HAP-1 (cell line): ENCODE results near the gene SAG.

Experiments used
- DNase-seq, 2 experiments: peaks; one replicate each; pipeline ENCODE4 v3.0.0-alpha.2; 2016 to 2020; ENCODE audit warnings: low spot score in 2 of 2
- H3K27me3 ChIP-seq: fragments of 250-450 bp; sonication (Bioruptor Pico); 2 replicates; pipeline ENCODE4 v1.5.1; 2020; ENCODE audit warnings: low read depth, mild to moderate bottlenecking, moderate library complexity
- H3K36me3 ChIP-seq: fragments of 250-450 bp; sonication (Bioruptor Pico); replicated peaks from 2 replicates; pipeline ENCODE4 v1.5.1; 2020; ENCODE audit warnings: mild to moderate bottlenecking
- H3K4me1 ChIP-seq: fragments of 250-450 bp; sonication (Bioruptor Pico); 2 replicates; pipeline ENCODE4 v1.5.1; 2020; ENCODE audit warnings: mild to moderate bottlenecking
- H3K4me3 ChIP-seq: fragments of 250-450 bp; sonication (Bioruptor Pico); 2 replicates; pipeline ENCODE4 v1.5.1; 2020; ENCODE audit warnings: mild to moderate bottlenecking, moderate library complexity
- H3K9me3 ChIP-seq: fragments of 250-450 bp; sonication (Bioruptor Pico); 2 replicates; pipeline ENCODE4 v1.5.1; 2020; ENCODE audit warnings: mild to moderate bottlenecking, moderate library complexity
- in situ Hi-C: fragments of 300-500 bp; cut with MboI; formaldehyde crosslinking; loops from 3 replicates; pipeline ENCODE4 v1.14.3; 2020; ENCODE audit warnings: low sequenced_read_pairs, inconsistent platforms, mixed read lengths

SAG gene

DNA sequence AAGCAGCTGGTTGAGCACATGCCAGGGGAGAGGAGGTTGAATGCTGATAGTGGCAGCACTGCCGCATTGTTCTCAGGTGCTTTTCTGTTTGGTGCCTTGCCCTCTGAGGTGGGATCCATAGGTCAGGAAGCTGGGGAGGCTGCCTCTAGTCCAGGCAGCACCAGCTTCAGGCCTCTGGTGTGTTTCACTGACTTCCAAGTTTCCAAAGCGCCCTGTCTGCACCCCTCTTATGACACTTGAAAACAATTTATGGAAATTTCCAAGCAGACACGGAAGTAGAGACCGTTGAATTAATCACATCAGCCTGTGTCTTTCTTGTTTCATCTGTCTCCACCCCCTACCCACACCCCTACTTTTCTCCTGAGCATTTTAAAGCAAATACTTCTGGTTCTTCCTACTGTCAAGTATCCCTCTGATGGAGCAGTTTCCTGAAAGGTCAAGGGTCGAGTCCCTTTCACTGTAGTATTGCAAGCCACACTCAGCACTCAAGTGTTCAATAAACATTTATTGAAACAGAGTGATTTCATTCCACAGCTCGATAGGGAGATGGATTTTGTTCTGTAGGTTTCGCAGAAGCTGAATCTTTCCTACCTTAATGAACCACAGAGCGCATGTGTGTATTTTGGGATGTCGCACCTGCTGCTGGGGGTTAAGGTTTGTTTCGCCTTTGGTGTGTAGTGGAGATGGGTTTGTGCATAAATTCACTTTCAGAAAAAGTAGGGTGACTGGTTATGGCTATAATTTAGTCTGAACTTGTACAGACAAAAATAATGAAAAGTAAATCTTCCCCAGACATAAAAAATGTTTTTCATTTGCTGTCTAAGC lies 68.1 kb downstream of the SAG start:
- in situ Hi-C loops: no loop called here
- H3K4me3 ChIP-seq: no peak overlapping the region
- no peaks in the 10 kb centered on the region for H3K9me3 ChIP-seq
- H3K36me3 ChIP-seq: peaks cover 7% of the 10 kb centered on the region
- DNase-seq: no peak
- H3K4me1 ChIP-seq: peaks cover 4% of the 10 kb centered on the region; the same call in 1 of the 2 replicates
- H3K27me3 ChIP-seq: no peaks in the 10 kb centered on the region

DNA sequence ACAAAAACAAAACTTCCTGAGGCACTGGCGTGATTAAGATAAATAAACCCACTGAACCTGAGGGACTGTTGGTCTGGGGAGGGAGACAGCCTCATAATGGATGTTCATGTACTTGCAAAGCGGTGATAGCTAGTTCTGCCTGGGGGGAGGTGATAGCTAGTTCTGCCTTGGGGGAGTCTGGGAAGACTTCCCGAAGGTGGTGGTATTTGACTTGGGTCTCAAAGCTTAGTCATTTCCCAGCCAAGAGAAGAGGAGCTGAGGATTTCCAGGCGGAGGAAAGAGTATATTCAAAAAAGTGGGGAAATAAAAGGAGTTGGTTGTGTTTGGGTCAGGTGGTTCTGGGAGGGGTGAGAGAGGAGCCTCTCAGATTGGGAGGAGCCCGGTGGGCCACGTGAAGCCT lies 71.4 kb downstream of the SAG start:
- no peaks in the 10 kb centered on the region for H3K27me3 ChIP-seq
- no peak overlapping the region for H3K4me3 ChIP-seq
- H3K9me3 ChIP-seq: no peaks in the 10 kb centered on the region
- peaks cover 3% of the 10 kb centered on the region; the same call in 1 of the 2 replicates for H3K36me3 ChIP-seq
- in situ Hi-C loops: no loop called here
- no peak for DNase-seq
- no peaks in the 10 kb centered on the region for H3K4me1 ChIP-seq

DNA sequence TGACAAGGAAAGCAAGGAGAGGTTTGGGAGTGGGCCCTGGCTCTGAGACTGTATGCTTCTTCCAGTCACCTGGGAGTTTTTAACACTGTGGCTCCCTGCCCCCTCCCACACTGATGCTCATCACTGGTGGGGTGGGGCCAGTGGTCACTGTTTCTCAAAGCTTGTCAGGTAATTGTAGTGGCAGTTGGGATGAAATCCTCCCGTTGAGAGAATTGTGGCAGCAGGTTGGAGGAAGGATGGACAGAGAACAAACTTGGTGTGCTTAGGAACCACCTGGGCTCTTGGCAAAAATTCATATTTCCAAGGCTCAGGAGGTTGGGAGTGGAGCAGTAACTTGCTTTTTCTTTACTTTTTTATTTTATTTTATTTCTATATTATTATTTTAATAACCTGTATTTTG lies 71.8 kb downstream of the SAG start:
- DNase-seq: no peak
- Histone ChIP-seq H3K9me3 (no peaks in the 10 kb centered on the region), H3K27me3 (no peaks in the 10 kb centered on the region), H3K4me3 (no peak overlapping the region), H3K4me1 (no peaks in the 10 kb centered on the region), H3K36me3 (peaks cover 3% of the 10 kb centered on the region; the same call in 1 of the 2 replicates)
- in situ Hi-C loops: no loop called here

DNA sequence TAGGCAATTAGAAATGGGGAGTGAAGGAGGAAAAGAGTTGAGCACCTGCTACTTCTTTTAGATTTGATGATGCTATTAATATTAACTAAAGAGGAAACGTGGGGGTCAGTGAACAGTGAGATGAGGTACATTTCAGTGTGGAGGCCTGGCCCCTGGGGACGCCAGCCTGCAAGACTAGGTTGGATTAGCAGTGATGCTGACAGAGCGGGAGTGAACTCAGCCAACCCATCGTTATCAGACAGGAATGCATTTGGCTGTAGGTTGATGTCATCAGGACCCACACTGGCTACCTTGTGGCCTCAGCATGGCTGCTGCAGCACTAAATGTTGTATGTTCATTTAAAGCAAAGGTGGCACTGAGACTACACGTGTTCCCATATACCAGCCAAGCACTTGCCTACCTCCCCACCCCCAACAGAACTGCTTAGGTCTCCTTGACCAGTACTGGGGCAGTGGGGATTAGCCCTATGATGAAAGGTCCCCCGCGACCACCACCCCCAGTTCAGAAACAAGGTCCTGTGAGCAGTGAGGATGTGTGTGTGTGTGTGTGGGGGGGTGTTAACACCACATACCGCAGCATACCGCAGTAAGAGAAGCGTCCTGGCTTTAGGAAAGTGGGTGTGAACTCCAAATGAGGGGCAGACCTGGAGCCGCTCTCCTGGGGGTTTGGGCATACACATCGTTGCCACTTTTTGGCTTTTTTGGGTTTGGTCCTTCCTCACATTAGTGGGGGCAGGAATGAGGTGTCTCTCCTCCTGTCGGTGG lies 72.7 kb downstream of the SAG start:
- Histone ChIP-seq H3K27me3 (no peaks in the 10 kb centered on the region), H3K4me1 (no peaks in the 10 kb centered on the region), H3K9me3 (no peaks in the 10 kb centered on the region), H3K4me3 (no peak overlapping the region), H3K36me3 (peaks cover 3% of the 10 kb centered on the region; the same call in 1 of the 2 replicates)
- no peak for DNase-seq
- in situ Hi-C loops: no loop called here

DNA sequence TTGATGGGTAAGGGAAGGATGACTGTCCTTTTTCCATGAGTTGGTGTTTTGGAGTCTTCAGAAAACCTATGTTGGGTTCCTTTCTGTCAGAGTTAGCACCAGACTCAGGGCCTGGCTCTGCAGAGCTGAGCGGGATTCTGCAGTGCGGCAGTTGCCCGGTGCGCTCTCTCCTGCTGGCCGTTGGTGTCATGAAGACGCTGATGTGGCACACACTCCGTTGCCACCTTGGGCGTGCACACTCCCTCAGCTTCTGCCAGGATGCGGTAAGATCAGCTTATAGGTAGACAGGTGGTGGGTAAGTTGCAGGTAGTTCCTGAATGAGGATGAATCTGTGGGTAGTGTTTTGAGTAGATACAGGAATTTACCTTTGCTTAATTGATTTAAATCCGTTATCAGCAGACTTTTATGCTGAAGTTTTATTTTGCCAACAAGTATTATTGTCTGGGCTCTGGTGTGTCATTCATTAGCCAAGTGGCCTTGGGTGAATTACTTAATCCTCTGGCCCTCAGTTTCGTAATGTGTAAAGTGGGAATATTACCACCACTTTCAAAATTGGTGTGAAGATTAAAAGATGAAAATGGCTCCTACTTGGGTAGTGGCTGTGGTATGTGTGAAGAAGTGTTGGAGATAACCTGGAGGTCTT lies 73.5 kb downstream of the SAG start:
- peaks cover 3% of the 10 kb centered on the region; the same call in 1 of the 2 replicates for H3K36me3 ChIP-seq
- no peaks in the 10 kb centered on the region for H3K4me1 ChIP-seq
- no peak for DNase-seq
- no peak overlapping the region for H3K4me3 ChIP-seq
- in situ Hi-C loops: no loop called here
- H3K9me3 ChIP-seq: no peaks in the 10 kb centered on the region
- H3K27me3 ChIP-seq: no peaks in the 10 kb centered on the region

DNA sequence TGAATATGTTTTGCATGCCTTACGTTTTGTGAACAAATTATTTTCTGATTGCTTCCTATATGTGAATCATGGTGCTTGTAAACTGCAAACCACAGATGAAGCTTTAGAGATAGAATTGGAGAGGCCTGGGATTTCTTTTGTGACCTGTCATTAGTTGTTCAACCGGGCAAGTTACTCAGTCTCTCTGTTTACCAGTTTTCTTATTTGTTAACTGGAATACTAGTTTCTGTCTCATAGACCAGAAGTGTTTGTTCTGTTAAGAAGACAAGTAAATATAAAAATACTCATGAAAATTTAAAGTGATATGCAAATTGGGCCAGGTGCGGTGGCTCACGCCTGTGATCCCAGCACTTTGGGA lies 74.0 kb downstream of the SAG start:
- Histone ChIP-seq H3K4me1 (no peaks in the 10 kb centered on the region), H3K27me3 (no peaks in the 10 kb centered on the region), H3K9me3 (no peaks in the 10 kb centered on the region), H3K4me3 (no peak overlapping the region), H3K36me3 (peaks cover 3% of the 10 kb centered on the region; the same call in 1 of the 2 replicates)
- in situ Hi-C loops: no loop called here
- DNase-seq: no peak

DNA sequence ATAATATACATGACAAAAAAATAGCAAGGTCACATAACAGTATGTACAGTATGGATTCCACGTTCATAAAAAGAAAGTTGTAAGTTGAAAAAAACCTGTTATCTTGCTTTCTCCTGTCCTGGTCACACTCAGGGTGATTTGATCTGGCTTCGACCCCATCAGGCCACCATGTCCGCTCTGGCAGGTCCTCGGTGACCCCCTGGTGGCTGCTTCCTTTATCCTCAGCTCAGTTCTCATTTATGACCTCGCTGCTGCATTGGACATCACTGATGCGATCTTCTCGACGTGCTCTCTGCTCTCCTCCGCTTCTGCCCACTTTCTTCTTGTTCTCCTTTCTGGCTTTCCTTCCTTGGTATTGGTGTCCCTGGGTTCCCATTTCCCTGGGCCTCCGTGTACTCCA lies 76.4 kb downstream of the SAG start:
- no peaks in the 10 kb centered on the region for H3K9me3 ChIP-seq
- in situ Hi-C loops: no loop called here
- no peaks in the 10 kb centered on the region for H3K4me1 ChIP-seq
- H3K4me3 ChIP-seq: no peak overlapping the region
- no peaks in the 10 kb centered on the region; the same call in 1 of the 2 replicates for H3K36me3 ChIP-seq
- DNase-seq: no peak
- H3K27me3 ChIP-seq: no peaks in the 10 kb centered on the region

DNA sequence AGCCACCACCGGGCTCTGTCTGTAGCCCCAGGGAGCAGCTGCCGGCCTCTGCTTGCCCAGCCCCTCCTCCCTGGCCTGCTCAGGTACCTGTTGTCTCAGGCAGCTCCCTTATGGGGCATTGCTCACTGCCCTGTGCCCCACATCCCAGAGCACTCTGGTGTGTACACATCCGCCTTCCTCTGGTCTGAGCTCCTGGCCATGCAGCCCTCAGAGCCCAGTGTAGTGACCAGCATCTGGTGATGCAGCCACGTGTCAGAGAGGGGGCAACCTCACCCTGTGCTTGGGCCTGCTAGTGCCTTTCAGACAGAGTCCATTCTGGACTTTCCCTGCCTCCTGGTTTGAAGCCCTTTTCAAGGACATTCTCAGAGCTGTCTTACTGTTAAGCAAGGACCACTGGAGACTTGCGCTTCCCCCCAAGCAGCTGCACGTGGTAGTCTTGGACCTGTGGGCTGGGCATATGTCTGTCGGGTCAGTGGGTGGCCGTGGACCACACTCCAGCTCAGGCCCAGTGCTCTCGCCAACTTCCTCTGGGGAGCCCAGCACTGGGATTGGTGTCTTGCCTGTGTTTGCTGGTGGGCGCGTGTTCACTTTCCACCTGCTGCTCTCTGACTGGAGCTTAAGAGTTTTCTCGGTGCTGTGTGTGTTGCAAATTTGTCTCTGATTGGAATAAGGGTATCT lies 77.3 kb downstream of the SAG start:
- H3K27me3 ChIP-seq: no peaks in the 10 kb centered on the region
- no peaks in the 10 kb centered on the region for H3K9me3 ChIP-seq
- no peak for DNase-seq
- no peaks in the 10 kb centered on the region for H3K4me1 ChIP-seq
- in situ Hi-C loops: no loop called here
- H3K36me3 ChIP-seq: peaks cover 2% of the 10 kb centered on the region; the same call in 1 of the 2 replicates
- no peak overlapping the region for H3K4me3 ChIP-seq

DNA sequence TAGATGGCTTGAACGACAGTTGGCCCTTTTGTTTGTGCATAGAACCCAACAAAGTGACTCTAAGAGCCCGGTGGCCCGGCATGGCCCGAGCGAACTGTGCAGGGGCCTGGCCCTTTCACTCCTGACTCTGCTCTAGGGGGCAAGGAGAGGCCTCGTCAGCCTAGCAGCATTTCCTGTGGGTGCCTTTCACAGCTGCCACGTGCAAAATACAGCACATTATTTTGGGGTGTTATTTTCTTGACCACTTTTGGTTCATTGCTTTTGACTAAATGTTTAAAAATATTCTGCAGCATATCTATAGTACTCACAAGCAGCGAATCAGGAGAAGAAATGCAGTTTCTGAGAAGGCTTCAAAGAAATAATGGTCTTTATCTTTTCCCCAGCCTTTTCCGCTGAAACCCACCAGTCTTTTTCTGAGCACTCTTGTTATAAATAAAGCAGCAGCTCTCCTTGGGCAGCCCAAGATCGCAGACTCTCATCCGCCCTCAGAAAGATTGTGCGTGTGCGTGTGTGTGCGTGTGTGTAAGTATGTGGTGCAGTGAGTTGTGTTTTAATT lies 78.0 kb downstream of the SAG start:
- H3K27me3 ChIP-seq: no peaks in the 10 kb centered on the region
- H3K36me3 ChIP-seq: peaks cover 7% of the 10 kb centered on the region
- in situ Hi-C loops: no loop called here
- no peaks in the 10 kb centered on the region for H3K9me3 ChIP-seq
- H3K4me3 ChIP-seq: no peak overlapping the region
- no peaks in the 10 kb centered on the region for H3K4me1 ChIP-seq
- no peak for DNase-seq

DNA sequence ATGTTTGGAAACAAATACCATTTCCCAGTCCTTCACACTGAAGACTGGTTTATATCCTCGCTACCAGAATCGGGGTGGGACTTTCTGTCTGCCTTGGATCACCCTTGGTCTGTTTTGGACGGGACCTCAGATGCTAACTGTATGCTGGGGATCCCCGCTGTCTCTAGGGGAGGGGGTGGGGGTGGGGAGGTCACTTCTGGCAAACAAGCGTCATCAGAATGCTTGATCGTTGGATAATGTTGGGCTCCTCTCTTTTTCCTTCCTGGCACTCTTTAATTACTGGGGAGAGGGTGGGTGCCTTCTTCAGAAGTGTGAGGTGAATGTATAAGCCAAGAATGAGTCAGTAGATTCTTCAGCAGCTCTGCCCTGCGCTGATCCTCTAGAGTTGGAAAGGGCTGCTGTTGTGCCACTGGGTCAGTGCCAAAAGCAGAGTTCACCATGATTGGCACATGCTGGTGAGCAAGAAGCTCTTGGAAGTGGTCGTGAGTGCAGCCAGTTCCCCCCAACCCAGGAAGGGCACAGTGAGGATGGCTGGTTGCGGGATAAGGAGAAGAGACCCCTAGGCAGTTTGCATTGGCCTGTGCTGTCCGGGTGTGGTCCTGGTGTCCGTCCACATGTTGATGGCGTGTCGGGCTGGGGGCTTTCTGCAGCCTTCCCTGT lies 78.9 kb downstream of the SAG start:
- in situ Hi-C loops: no loop called here

DNA sequence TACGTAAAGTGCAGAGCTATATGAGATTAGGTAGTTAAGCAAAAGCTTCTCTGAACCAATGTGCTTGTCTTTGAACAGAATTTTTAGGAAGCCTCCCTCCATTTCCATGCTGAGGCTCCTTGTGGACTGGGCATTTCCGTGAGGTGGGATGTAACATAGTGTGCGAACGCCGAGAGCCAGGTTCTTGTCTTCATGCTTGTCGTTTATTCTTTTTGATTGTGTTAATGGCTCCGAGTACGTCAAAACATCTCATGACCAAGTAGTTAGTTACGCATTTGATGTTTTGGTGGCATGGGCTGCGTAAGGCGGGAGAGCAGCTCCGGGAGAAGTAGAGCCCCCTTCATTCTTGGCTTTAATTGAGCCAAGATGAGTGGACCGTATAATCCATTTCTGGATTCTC lies 79.6 kb downstream of the SAG start:
- Histone ChIP-seq H3K9me3 (no peaks in the 10 kb centered on the region), H3K4me1 (no peaks in the 10 kb centered on the region), H3K4me3 (no peak overlapping the region), H3K36me3 (peaks cover 15% of the 10 kb centered on the region), H3K27me3 (no peaks in the 10 kb centered on the region)
- DNase-seq: no peak
- in situ Hi-C loops: no loop called here

More for the DNA sequence above, 78.9 kb downstream of the SAG start:
- H3K27me3 ChIP-seq: no peaks in the 10 kb centered on the region
- H3K9me3 ChIP-seq: no peaks in the 10 kb centered on the region
- H3K36me3 ChIP-seq: peaks cover 15% of the 10 kb centered on the region
- DNase-seq: no peak
- no peaks in the 10 kb centered on the region for H3K4me1 ChIP-seq
- no peak overlapping the region for H3K4me3 ChIP-seq

DNA sequence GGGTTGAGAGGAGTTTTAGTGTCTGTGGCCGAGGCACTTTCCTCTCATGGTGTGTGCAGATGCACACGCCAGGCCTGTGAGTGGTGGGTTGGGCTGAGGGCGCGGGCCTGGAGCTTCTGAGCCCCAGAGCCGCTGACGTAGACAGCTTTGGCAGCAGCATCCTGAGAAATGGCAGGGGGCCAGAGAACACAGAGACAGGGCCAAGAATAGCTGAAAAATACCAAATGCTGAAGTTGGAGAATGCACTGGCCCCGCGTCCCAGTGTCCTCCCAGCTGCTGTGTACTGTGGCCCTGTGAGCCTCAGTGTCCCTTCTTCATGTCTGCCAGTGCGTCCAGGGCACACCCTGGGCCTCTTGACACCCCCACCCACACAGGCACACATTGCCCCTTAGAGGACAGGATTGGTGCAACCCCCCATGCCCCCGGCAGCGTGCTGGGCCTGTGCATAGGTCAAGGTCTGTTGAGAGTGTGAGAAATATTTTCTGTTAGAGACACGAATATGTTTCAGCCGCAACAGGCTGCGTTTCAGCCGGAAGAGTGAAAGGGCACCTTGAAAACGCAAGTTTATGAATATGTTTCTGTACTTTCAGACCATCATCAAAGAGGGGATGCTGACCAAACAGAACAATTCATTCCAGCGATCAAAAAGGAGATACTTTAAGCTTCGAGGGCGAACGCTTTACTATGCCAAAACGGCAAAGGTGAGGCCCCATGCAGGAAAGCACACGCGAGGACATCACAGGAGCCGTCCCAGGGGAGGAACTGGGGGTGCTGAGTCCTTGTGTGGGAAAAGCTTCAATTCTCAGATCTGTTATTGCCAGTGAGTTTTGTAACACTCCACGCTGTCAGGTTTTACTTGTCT lies 80.3 kb downstream of the SAG start:
- Histone ChIP-seq H3K4me3 (no peak overlapping the region), H3K4me1 (no peaks in the 10 kb centered on the region), H3K27me3 (no peaks in the 10 kb centered on the region), H3K9me3 (no peaks in the 10 kb centered on the region), H3K36me3 (peaks cover 15% of the 10 kb centered on the region)
- DNase-seq: no peak
- in situ Hi-C loops: no loop called here
